Activated CD4-positive, alpha-beta T cell treated with anti-CD3 and anti-CD28 coated beads for 24 hours (primary cell): ENCODE results near the gene USF1.
A peak's percentile ranks its signal among the peaks of the same experiment; 100 is the strongest.
"Not testable (repeated sequence)": the region's sequence is repeated elsewhere in the genome, so short reads cannot be mapped to it uniquely, and the experiment has no call there.

Experiments used
- DNase-seq, 2 donors: peaks; one replicate each; pipeline ENCODE4 v3.0.0-alpha.2; 2020; ENCODE audit warnings: low read depth in 2 of 2

The USF1 gene

DNA sequence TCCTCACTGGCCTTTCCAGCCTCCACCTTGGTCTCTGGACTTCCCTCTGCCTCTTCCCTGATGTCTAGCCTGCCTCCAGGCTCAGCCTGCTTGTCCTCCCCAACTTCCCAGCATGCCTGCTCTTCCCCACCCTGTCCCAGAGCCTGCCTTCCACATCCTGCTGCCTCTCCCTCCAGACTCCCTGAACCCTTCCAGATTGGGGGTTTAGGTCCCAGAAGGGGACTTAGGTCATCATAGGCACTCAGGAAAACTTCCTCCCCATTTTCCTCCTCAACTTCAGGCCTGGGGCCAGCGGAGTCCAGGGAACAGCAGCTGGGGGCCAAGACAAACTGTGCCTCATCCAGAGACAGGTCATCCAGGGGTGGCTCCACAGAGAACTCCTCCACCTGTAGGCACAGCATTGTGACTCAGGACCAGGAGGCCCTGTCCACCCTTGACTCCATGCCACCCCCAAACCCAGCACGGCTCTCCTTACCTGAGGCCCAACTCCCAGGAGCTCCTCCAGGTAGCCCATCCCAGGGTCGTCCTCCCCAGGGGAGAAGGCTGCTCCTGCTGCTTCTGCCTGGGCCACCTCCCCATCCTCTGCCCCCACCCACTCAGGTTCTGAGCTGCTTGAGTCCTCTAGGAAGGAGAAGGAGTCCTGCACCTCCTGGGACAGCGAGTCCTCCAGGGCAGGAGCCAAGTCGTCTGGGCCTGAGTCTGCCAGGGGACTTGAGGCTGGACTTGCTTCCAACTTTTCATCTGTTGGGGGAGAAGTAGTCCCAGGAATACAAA, 3.4 kb upstream of the USF1 start:
- no peak for DNase-seq

GRCh38 chr1:161047436-161048420, 2.0 kb upstream of the USF1 start:
- DNase-seq: no peak

- DNase-seq: no peak
Measured at GRCh38 chr1:161046605-161047228, 940 bp upstream of the USF1 start.

GRCh38 chr1:161044908-161045735, 655 bp downstream of the USF1 start:
- no peak for DNase-seq

- no peak for DNase-seq
Measured at GRCh38 chr1:161044535-161044907, 1.3 kb downstream of the USF1 start.

DNA sequence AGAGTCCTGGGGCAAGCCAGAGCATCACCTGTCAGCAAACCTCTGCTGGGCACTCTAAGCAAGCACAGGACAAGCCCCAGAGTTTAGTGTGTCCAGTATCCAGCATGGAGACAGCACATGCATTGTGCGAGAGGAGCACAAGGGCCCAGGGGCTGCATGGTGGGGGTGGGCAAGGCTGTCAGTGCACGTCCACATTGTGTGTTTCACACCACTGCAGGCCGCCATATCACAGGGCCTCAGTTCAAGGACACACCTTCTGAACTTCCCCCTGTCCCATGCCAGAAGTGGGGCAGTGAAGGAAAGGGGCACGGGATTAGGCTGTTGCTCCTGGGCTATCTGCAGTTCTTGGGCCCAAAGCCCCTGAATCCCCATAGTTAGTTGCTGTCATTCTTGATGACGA, 6.2 kb downstream of the USF1 start:
- DNase-seq: no peak

- no peak for DNase-seq
Measured at GRCh38 chr1:161039154-161039545, 6.6 kb downstream of the USF1 start.

- DNase-seq: peak; percentile 72 to 80
Measured at GRCh38 chr1:161038523-161039153, 7.1 kb downstream of the USF1 start, which contains the start of gene TSTD1. Gene TSTD1 (minus strand): TSS chr1:161038964. CDS start chr1:161038889, 75 bp downstream.

DNA sequence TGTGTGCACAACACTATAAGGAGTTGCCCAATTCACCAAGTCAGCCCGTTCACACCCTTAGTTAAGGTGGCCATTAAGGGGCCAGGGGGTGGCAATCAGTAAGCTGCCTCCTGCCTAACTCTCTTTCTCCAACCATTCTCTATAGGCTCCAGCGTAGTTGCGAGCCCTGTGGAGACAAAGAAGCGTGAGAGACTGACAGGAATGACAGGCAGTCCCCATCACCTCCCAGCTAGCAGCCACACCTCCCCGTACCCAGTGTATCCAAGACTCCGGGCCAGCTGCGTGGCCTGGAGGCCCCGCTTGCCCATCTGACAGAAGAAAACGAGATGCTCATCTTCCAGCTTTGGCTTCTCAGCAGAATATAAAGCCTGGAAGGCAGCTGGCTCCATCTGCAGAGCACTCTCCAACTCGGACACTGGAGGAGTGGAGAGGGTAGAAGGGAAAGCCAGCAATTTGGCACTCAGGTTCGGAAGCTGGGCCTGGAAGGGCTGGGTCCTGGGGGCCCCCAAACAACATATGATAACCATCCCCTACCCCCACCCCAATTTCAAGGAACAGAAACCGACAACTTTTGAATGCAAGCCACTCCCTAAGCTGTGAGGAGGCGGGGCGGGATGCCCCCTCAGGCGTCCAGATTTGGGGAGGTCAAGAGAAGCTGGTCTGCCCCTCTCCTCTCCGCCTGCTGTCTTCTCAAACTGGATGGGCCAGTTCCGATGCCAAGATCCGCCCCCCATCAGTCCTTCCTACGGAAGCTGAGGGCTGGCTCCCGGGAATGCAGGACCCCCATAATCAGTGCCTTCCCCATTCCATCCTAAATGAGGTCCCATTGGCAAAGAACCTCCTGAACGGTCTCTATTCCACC, 7.9 kb downstream of the USF1 start:
- no peak for DNase-seq

GRCh38 chr1:161033751-161034150, 12.0 kb downstream of the USF1 start:
- DNase-seq: no peak

- no peak for DNase-seq
Measured at GRCh38 chr1:161032409-161032808, 13.4 kb downstream of the USF1 start.

- no peak for DNase-seq
Measured at GRCh38 chr1:161031874-161032273, 13.9 kb downstream of the USF1 start.

DNA sequence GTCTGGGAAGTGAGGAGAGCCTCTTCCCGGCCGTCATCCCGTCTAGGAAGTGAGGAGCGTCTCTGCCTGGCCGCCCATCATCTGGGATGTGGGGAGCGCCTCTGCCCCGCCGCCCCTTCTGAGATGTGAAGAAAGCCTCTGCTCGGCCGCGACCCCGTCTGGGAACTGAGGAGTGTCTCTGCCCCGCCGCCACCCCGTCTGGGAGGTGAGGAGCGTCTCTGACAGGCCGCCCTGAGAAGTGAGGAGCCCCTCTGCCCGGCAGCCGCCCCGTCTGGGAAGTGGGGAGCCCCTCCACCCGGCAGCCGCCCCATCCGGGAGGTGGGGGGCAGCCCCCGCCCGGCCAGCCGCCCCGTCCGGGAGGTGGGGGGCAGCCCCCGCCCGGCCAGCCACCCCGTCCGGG, 16.3 kb downstream of the USF1 start:
- DNase-seq: not testable (repeated sequence)

DNA sequence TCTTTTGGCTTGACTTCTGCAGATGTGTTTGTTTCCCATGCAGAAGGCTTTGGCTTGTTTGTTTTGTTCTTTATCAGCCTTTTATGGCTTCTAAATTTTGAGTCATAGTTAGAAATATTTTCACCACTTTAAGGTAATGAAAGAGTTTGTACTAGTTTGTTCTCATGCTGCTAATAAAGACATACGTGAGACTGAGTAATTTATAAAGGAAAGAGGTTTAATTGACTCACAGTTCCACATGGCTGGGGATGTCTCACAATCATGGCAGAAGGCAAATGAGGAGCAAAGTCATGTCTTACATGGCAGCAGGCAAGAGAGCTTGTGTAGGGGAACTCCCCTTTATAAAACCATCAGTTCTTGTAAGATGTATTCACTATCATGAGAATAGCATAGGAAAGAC, 18.8 kb downstream of the USF1 start:
- DNase-seq: not testable (repeated sequence)

DNA sequence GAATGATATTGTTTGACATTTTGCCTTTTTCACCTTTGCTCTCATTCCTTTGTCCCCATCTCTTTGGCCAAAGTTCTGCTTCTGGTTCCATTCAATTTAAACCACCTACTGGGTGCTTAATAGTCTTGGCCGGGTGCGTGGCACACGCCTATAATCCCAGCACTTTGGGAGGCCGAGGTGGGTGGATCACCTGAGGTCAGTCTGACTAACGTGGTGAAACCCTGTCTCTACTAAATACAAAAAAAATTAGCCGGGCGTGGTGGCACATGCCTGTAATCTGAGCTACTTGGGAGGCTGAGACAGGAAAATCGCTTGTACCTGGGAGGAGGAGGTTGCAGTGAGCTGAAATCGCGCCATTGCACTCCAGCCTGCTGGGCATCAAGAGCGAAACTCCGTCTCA, 23.3 kb downstream of the USF1 start:
- DNase-seq: not testable (repeated sequence)

GRCh38 chr1:161021970-161022353, 23.8 kb downstream of the USF1 start:
- DNase-seq: no peak

GRCh38 chr1:161021165-161021969, 24.4 kb downstream of the USF1 start:
- peak; percentile 77 to 83 for DNase-seq

- no peak for DNase-seq
Measured at GRCh38 chr1:161020509-161021164, 25.1 kb downstream of the USF1 start, which contains the start of gene F11R. Gene F11R (minus strand): TSS chr1:161021152. CDS start chr1:161021073, 79 bp downstream.
